Neural crest cell (in vitro differentiated cells): ENCODE data around the gene SLC1A2. TPM values are rescaled to one million over a fixed set of nuclear protein-coding genes. Genes with fewer than 3 reads are reported as not detected.
A peak's percentile ranks its signal among the peaks of the same experiment; 100 is the strongest.

Experiments
- DNase-seq: peaks from one replicate; pipeline ENCODE4 v3.0.0; 2021; ENCODE audit warnings: low read depth, mixed read lengths, low spot score
- H3K27ac Mint-ChIP-seq: one replicate; pipeline ENCODE4 v1.8.0; 2021; ENCODE audit warnings: mild to moderate bottlenecking, mixed read lengths; ENCODE audit not compliant: unreplicated experiment
- H3K27me3 Mint-ChIP-seq: 2 replicates; pipeline ENCODE4 v1.8.0; 2021; ENCODE audit warnings: low read depth, mild to moderate bottlenecking, mixed read lengths
- H3K36me3 Mint-ChIP-seq: 2 replicates; pipeline ENCODE4 v1.8.0; 2021; ENCODE audit warnings: low read depth, mild to moderate bottlenecking, mixed read lengths
- H3K4me1 Mint-ChIP-seq: 2 replicates; pipeline ENCODE4 v1.8.0; 2021; ENCODE audit warnings: mixed read lengths
- H3K4me3 Mint-ChIP-seq: one replicate; pipeline ENCODE4 v1.8.0; 2021; ENCODE audit warnings: mild to moderate bottlenecking, mixed read lengths
- H3K9me3 Mint-ChIP-seq: 2 replicates; pipeline ENCODE4 v1.8.0; 2021; ENCODE audit warnings: mixed read lengths
- total RNA-seq: library from RNA; stranded (reverse); gene quantifications from 2 replicates; pipeline ENCODE4 v1.2.1, GENCODE V29; 2021
- TF ChIP-seq, protein P1 (sequence below): fragments of 200-600 bp; sonication (generic); conservative IDR thresholded peaks from 2 replicates; pipeline ENCODE4 v1.5.0; 2021; ENCODE audit warnings: antibody characterized with exemption, mild to moderate bottlenecking

SLC1A2 gene
- total RNA-seq, 1 donor from 2014 or later: 2.7 TPM

DNA sequence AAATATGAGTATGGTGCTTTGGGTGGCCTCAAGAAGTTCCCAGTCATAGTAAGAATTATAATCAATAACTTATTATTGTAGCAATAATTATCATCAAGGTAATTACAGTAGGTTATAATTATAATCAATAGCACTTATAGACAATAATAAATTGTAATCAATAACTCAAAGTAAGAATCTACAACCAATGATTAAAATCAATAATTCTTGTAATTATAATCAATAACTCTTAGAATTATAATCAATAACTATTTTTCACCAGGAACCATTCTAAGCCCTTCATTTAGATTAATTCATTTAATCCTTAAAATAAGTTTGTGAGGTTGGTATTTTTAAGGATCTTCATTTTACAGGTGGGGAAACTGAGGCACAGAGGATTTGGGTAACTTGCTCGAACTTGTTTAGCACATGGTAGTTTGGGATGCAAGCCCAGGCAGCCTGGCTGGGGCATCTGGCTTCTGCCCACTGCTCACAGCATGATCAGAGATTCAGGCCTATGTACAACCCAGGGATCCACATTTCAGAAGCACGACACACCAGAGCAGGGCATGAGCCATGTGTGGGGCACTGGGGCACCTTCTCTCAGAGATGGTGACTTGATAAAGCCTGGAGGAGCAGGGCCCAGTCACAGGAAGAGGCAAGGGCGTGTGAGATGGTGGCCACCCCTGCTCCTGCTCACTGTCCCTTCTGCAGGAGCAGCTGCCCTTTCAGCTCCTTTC is 46.6 kb downstream of the SLC1A2 start:
- TF ChIP-seq, protein P1, sequence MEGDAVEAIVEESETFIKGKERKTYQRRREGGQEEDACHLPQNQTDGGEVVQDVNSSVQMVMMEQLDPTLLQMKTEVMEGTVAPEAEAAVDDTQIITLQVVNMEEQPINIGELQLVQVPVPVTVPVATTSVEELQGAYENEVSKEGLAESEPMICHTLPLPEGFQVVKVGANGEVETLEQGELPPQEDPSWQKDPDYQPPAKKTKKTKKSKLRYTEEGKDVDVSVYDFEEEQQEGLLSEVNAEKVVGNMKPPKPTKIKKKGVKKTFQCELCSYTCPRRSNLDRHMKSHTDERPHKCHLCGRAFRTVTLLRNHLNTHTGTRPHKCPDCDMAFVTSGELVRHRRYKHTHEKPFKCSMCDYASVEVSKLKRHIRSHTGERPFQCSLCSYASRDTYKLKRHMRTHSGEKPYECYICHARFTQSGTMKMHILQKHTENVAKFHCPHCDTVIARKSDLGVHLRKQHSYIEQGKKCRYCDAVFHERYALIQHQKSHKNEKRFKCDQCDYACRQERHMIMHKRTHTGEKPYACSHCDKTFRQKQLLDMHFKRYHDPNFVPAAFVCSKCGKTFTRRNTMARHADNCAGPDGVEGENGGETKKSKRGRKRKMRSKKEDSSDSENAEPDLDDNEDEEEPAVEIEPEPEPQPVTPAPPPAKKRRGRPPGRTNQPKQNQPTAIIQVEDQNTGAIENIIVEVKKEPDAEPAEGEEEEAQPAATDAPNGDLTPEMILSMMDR: no peak
- Mint-ChIP-seq H3K27me3 (peaks cover 3% of the 10 kb centered on the region), H3K4me3 (no peak overlapping the region), H3K27ac (no peak overlapping the region), H3K36me3 (no peaks in the 10 kb centered on the region), H3K4me1 (no peaks in the 10 kb centered on the region), H3K9me3 (no peaks in the 10 kb centered on the region)
- DNase-seq: no peak

DNA sequence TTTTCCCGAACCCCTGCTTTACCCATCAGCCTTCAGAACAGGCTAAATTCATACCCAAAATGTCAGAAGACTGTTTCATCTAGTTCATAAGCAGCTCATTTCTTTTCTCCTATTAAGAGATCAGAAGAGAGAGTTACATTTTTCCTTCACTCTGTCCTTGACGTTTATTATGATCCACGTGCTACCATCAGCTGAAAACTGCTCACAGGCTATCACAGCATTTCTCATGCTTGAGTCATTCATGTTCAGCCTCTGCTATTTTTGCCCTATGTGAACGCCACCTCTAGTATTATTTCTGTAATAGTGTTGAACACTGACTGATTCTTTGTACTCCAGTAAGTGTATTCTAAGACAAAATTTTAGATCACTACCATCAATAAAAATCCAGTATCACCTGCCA is 51.9 kb downstream of the SLC1A2 start:
- no peaks in the 10 kb centered on the region for H3K36me3 Mint-ChIP-seq
- H3K27me3 Mint-ChIP-seq: peaks cover 2% of the 10 kb centered on the region

DNA sequence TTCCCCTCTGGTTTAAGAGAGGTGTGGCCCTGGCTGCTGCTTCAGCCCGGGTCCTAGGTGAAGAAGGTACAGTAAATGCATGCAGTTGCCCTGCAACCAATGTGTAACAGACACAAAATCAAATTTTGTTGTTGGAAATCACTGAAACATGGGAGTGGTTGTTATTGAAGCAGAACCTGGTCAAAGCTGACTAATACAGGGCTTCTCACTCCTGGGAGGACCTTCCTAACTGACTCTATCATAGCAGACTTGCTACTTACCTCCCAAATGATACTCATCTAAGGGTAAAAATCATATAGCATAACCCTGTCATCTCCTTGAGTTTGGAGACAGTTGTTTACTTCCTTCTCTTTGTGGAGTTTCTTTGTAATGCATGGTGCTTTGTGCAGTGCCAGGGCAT is 52.6 kb downstream of the SLC1A2 start:
- peaks cover 3% of the 10 kb centered on the region for H3K9me3 Mint-ChIP-seq
- no peak for DNase-seq

More for the DNA sequence above, 51.9 kb downstream of the SLC1A2 start:
- DNase-seq: no peak
- H3K4me3 Mint-ChIP-seq: no peak overlapping the region
- no peaks in the 10 kb centered on the region for H3K4me1 Mint-ChIP-seq
- H3K27ac Mint-ChIP-seq: peak overlapping the region; percentile 27
- TF ChIP-seq, protein P1: no peak
- peaks cover 3% of the 10 kb centered on the region for H3K9me3 Mint-ChIP-seq

DNA sequence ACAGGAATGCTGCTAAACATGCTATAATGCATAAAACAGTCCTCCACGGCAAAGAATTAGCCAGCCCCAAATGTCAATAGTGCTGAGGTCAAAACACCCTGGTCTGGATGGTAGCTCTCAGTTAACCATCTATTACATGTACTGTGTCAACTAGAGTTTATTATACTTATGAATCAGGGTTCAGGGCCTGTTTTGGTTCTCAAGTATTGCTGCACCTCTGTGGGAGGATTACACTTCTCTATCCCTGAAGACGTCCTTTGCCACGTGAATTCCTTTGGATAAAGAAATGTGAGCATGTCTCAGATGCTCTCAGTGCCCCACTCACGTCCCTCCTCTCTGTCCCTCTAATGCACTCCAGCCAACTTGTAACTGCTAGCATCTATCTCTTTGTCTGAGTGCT is 53.4 kb downstream of the SLC1A2 start:
- Mint-ChIP-seq H3K27ac (no peak overlapping the region), H3K4me1 (no peaks in the 10 kb centered on the region), H3K9me3 (peaks cover 3% of the 10 kb centered on the region), H3K4me3 (no peak overlapping the region), H3K27me3 (peaks cover 2% of the 10 kb centered on the region), H3K36me3 (no peaks in the 10 kb centered on the region)
- TF ChIP-seq, protein P1: no peak
- no peak for DNase-seq

More for the DNA sequence above, 52.6 kb downstream of the SLC1A2 start:
- Mint-ChIP-seq H3K4me1 (no peaks in the 10 kb centered on the region), H3K4me3 (no peak overlapping the region), H3K27me3 (peaks cover 2% of the 10 kb centered on the region), H3K36me3 (no peaks in the 10 kb centered on the region), H3K27ac (no peak overlapping the region)
- TF ChIP-seq, protein P1: no peak

DNA sequence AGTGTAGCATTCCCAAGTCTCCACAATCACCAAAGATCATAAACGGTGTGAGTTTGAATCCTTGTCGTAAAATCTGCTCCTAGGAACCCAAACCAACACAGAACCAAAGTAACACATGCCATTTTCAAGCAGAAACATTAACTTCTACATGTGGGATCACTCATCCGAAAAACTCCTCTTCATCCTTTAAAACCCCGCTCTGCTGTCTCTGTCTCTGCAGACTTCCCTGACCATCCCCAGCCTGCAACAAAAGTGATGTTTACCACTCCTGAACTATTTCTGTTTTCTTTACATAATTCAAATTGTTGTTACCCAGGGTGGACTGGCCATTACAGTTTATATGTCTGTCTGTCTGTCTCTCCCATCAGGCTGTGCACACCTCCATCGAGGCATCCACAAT is 54.0 kb downstream of the SLC1A2 start:
- Mint-ChIP-seq H3K27me3 (peaks cover 2% of the 10 kb centered on the region), H3K36me3 (no peaks in the 10 kb centered on the region), H3K27ac (no peak overlapping the region), H3K4me1 (no peaks in the 10 kb centered on the region), H3K4me3 (no peak overlapping the region), H3K9me3 (peaks cover 3% of the 10 kb centered on the region)
- DNase-seq: no peak
- TF ChIP-seq, protein P1: no peak
